Endometrium (tissue), 2 donors: Measurements from ENCODE around the gene HOXD9.

ENCODE experiments used
- FAIRE-seq: peaks from 2 replicates; lab custom pipeline; 2012; peaks lifted over from hg19 to GRCh38; lab: Jason Lieb, UNC
- donor health status: control.
- donor health status: control.

The HOXD9 gene

DNA sequence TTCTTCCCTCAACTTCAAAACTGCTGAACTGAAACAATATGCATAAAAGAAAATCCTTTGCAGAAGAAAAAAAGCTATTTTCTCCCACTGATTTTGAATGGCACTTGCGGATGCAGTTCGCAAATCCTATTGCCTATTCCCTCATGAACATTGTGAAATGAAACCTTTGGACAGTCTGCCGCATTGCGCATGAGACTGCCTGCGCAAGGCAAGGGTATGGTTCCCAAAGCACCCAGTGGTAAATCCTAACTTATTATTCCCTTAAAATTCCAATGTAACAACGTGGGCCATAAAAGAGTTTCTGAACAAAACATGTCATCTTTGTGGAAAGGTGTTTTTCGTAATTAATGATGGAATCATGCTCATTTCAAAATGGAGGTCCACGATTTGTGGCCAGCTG is 15.4 kb downstream of the HOXD9 start:
- FAIRE-seq = no peak

GRCh38 chr2:176138526-176138922 is 16.0 kb downstream of the HOXD9 start:
- no peak for FAIRE-seq

DNA sequence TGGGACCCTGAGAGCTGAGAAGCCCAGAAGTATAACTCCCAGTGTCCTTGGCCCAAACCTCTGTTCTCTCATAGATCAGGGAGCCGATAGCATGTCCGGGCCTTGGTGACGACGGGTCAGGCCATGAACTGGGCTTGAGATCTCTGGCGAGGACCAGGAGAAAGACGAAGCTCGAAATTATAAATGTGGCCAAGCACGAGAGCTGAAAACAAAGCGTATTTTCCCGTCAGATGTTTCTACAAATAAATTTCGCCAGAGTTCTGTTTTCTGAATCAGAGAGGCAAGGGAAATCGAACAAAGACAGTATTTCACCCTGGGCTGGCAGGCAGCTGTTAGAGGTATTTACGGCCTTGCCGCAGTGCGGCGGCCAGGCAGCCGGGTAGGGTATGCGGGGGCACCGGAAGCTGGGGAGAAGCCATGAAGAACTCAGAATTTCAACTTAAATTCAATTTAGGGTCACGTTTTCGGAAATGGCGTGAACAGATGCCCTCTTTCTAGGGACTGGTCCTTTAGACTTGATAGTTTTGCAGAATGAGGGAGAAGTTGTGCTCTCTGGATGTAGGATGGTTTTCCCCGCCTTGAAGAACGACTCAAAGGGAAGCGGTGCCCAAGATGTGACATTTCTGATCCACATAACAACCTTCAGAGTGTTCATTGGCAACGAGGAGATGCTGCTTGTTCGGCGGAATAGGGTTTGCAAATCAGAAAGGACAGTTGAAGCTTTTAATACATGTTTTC is 16.6 kb downstream of the HOXD9 start:
- FAIRE-seq = no peak

DNA sequence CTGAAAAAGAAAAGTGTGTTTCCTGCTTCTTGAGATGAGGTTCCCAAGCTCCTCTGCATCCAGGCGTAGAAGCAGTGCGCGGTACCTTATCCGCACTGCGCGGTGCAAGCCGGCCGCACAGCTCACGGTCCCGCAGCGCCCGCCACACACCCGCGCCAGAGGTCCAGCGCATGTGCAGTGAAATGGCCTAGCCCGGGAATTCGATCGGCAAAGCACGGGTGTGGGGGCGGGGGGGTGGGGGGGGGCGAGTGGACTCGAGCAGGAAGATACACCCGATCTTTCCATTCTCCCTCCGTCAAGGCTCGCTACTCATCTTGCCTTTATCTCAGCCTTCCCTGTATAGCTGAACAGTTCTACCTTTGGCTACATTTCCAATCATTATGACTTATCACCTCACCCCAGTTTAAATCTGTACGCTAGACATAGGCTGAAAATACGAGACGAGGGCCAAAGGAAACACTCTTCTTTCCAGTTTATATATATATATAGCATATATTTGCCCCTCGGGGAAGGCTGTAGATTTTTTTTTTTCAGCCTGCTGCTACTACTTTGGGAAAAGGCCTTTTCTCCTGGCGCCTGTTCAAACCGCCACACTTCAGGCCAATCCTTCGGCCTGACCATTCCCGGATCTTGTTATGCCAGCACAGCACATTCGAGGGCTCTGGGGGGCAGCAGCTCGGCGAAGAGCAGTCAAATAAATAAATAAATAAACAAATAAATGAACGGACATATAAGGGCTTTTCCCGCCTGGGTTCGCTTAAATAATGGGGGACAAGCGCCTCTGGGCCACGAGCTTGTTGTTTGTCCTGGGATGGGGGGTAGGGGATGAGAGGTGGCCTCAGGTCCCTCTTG is 17.4 kb downstream of the HOXD9 start:
- FAIRE-seq = no peak

GRCh38 chr2:176140513-176141317 is 18.2 kb downstream of the HOXD9 start:
- no peak for FAIRE-seq

DNA sequence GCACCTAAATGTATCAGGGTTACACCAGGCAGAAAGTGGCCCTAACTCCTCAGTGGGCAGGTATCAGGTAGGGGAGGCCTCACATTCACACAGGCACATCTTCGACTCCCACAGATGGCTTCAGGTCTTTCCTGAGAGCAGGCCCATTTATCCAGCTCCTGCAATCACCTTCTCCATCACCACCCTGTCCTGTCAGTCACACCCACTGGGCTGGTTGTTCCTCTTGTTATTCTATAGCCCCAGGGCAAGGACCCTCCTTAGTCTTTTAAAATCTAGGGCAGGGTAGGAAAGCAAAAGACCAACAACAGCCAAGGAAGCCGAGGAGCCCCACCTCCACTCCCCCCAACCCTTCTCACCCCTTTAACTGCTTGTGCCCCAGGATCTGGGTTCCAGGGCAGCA is 19.8 kb downstream of the HOXD9 start:
- no peak for FAIRE-seq

GRCh38 chr2:176145085-176145969 is 22.8 kb downstream of the HOXD9 start:
- no peak for FAIRE-seq

GRCh38 chr2:176146101-176146500 is 23.6 kb downstream of the HOXD9 start:
- peak; percentile 12 for FAIRE-seq

DNA sequence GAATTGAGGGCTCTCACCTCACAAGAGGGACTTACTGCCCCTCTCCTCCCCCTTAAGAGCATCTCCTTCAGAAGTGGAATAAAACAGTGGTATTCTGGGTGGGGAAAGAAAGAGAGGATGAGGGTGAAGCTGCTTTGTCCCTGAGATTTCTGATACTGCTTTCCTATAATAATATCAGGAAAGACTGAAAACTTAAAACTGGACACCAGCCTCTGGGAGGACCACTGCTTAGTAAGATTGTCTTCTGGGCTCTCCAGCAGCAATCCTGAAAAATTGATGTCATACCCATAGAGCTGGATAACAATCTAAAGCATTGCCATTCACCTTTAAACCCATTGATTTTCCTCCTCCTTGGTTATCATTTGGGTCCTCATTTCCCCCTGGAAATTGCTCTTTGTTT is 24.1 kb downstream of the HOXD9 start:
- FAIRE-seq = no peak

GRCh38 chr2:176147210-176147799 is 24.8 kb downstream of the HOXD9 start:
- FAIRE-seq = no peak

GRCh38 chr2:176147800-176148496 is 25.4 kb downstream of the HOXD9 start:
- no peak for FAIRE-seq

DNA sequence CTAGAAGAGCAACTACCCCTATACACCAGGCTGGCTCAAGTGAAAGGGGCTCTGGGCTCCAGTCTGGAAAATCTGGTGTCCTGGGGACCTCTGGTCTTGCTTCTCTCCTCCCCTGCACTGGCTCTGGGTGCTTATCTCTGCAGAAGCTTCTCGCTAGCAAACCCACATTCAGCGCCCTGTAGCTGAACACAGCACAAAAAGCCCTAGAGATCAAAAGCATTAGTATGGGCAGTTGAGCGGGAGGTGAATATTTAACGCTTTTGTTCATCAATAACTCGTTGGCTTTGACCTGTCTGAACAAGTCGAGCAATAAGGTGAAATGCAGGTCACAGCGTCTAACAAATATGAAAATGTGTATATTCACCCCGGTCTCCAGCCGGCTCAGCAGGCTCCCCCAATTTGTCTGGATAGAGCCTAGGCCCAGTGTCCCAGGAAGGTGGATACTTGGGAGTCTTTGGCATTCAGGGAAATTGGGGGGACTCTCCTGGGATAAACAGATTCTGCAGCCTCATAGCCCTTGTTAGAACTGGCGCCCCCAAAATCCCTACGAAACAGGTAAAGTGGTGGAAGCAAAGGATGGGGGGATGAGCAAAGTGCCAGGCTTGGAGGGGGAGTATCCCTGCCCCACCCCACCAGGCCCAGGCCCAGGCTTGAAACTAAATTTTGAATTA is 26.4 kb downstream of the HOXD9 start:
- no peak for FAIRE-seq

GRCh38 chr2:176149481-176149938 is 27.0 kb downstream of the HOXD9 start:
- no peak for FAIRE-seq

GRCh38 chr2:176149939-176150583 is 27.5 kb downstream of the HOXD9 start:
- no peak for FAIRE-seq

DNA sequence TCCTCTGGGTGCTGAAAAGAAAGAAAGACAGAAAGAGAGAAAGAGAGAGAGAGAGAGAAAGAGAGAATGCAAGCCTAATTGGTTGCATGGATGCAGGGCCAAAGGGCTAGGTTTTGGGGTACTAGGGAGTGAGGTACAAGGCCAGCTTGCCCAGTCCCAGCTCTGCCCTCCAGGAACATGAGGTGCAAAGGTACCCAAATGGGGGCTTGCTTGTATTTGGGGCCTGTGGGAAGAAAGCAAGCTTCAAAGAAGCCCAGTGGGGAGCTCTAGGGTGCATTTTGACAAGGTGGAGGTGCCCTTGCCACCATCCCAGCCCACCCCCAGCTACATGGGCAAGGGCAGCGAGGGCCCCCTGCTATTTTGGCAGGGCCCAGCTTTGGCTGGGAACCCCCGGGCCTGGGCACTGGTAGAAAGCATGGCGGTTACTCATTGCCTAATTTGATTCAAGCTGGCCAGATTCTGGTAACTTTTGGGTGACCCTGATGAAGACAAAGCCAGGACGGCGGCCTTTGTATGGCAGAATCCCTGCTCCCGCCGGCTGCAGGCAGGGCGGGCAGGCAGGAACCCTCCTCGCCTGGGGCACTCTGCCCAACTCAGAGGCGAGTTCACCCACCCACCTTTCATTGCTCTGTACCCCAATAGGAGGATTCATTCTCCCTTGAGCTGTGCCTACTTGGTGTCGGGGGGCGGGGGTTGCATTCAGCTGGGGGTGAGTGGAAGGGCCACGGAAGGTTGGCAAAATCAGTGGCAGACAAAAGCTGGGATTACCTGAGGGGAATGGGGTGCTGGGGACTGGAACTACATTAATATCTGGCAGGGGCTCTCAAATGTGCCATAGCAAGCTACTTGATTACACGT is 28.3 kb downstream of the HOXD9 start:
- FAIRE-seq = no peak

DNA sequence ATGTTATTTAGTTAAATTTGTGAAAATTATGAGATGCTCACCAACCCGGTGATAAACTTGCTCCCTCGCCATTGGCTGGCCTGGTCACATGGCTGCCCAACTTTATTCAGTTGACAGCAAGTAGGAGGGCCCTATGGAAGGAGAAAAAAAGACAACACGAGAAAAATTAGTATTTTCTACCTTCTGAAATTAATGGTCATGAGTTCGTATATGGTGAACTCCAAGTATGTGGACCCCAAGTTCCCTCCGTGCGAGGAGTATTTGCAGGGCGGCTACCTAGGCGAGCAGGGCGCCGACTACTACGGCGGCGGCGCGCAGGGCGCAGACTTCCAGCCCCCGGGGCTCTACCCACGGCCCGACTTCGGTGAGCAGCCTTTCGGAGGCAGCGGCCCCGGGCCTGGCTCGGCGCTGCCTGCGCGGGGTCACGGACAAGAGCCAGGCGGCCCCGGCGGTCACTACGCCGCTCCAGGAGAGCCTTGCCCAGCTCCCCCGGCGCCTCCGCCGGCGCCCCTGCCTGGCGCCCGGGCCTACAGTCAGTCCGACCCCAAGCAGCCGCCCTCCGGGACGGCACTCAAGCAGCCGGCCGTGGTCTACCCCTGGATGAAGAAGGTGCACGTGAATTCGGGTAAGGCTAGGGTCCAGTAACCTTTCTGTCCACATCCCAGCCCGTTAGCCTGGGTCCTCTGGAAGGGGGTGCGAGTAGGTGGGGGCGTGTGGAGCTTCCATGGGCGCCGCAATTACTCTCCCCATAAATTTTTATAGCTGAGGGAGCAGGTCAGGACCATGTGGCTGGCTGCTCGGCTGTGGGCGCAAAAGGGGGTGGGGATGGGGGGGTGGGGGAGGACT is 29.1 kb downstream of the HOXD9 start, which contains the start of gene HOXD4:
Gene HOXD4 (plus strand): TSS at position 109 of the 846 bp plus-strand sequence. CDS start 84 bp downstream, at position 193.
- no peak for FAIRE-seq
